Neuron (in vitro differentiated cells): ENCODE data around the gene TMEM190.

Experiments
- H2AFZ ChIP-seq: one replicate; pipeline ENCODE4 v1.6.1; 2013; ENCODE audit warnings: low read depth, mild to moderate bottlenecking, inconsistent platforms, low read length, moderate library complexity
- H3K27me3 ChIP-seq: one replicate; pipeline ENCODE4 v1.6.1; 2013; ENCODE audit warnings: low read length; ENCODE audit not compliant: insufficient read depth
- H3K36me3 ChIP-seq: one replicate; pipeline ENCODE4 v1.6.1; 2013; ENCODE audit warnings: low read length; ENCODE audit not compliant: insufficient read depth
- H3K4me1 ChIP-seq: one replicate; pipeline ENCODE4 v1.6.1; 2013; ENCODE audit warnings: low read length; ENCODE audit not compliant: insufficient read depth
- H3K4me3 ChIP-seq: 2 replicates; pipeline ENCODE4 v1.5.1; 2013; ENCODE audit warnings: mild to moderate bottlenecking, low read length, moderate library complexity
- H3K9me3 ChIP-seq: one replicate; pipeline ENCODE4 v1.6.1; 2013; ENCODE audit warnings: low read length

TMEM190 gene

DNA sequence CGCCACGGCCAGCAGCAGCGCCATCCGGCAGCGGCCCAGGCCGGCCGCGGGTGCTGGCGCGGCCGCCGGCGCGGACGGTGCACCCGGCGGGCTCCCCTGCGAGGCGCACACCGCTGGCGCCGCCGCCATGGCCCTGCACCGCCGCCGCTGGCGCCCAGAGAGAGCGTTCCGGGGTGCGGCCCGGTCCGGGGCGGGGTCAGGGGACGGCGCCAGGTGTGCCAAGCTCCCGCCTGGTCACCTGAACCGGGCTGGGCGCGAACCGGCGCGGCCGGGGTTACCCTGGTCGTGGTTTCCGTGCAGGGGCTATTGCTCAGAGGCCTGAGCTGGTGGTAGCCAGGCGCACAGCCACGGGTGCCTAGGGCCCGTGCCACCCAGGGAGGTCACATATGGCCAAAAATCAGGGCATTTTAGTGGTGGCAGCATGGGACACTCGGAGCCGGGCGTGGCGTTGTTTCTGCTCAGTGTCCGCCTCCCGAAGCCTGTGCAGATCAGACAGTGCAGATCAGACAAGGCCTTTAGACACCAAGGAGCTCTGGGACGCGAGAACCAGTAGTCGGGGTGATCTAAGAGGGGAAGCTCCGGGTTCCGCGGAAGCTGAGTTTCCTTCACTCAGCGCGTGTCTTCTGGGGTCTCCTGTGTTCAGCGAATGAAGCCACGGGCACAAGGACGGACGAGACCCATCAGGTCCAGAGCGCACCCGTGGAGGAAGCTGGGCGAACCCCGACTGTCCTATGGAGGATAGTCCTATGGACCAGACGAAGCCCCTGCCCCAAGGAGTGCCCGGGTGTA is 7.7 kb downstream of the TMEM190 start, which contains the start of gene TMEM238:
TSS of gene TMEM238 (minus strand) at position 162 of the 789 bp plus-strand sequence. CDS start at position 129, 33 bp downstream.
- H2AFZ ChIP-seq = peak within 1 kb of the TSS; percentile 16
- H3K9me3 ChIP-seq = no peaks in the 10 kb centered on the region
- H3K4me1 ChIP-seq = peaks cover 29% of the 10 kb centered on the region
- H3K4me3 ChIP-seq = peak within 1 kb of the TSS; percentile 76
- peaks cover 28% of the 10 kb centered on the region for H3K36me3 ChIP-seq
- no peaks in the 10 kb centered on the region for H3K27me3 ChIP-seq

DNA sequence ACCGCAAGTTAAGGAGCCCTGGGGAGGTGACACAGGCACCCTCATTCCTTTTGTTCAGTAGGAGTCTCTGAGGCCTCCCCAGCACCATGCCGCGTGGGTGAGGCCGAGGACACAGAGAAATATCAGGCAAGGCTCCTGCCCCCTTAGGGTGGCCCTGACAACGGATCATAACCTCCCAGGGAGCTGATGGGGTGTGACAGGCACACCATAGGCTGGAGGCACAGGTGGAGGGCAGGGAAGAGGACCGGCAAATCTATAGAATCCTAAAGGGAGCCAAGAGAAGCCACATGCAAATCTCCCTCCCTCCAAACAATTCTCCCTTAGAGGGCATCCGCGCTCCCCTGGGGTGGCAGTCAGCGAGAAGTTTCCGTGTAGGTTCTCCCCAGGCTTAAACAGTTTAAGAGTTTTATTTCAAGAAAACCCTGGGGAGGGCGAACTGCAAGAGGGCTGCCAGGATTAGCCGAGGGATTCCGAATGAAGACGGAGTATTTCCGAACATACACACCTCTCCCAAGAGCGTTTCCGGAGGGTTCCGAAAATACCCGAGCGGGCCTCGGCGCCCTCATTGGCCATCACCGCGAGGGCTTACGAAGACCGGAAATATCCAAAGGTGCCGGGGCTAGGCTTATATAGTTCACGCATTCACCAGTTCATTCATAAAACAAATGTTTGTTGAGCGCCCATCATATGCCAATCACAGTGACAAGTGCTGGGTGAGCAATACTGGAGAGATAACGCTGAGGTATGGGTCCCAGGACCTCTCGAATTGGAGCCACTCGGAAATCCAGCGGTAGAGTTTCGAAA is 8.5 kb downstream of the TMEM190 start:
- peaks cover 36% of the 10 kb centered on the region for H3K36me3 ChIP-seq
- H3K4me3 ChIP-seq = peak overlapping the region; percentile 76
- peak overlapping the region; percentile 16 for H2AFZ ChIP-seq
- no peaks in the 10 kb centered on the region for H3K27me3 ChIP-seq
- peaks cover 29% of the 10 kb centered on the region for H3K4me1 ChIP-seq
- no peaks in the 10 kb centered on the region for H3K9me3 ChIP-seq

DNA sequence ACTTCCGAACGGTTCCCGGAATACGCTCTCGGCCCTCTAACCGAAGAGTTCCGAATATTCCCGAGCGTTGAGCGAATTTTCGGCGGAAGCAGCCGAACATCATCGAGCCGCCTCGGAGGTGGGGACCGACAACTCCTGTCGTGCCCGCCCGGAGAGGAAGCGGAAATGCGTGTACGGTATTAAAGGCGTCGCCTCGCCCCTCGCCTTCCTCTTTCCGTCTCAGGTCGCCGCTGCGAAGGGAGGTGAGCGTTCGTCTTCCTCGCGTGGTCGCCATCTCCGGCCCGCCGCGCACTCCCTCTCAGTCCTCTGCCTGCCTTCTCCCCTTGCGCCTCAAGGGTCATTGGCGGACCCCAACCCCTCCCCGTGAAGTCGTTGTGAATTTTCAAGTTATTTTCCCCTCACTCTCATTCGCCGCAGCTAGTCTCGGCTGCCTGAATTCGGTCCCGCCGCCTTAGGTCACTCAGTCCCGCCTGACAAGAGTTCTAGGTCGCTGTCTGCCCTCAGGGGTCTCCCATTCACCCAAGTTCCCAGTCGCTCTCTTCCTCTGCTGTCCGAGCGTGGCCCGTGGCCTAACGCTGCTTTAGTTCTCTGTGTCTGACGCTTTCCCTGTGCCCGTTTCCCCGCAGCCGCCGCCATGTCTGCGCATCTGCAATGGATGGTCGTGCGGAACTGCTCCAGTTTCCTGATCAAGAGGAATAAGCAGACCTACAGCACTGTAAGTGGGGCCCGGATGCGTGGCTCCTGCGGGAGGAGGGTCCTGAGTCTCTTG is 9.3 kb downstream of the TMEM190 start, which contains the start of gene RPL28:
TSS of gene RPL28 (plus strand) at position 209 of the 769 bp plus-strand sequence. CDS start at position 635, 426 bp downstream.
- H2AFZ ChIP-seq = peak within 1 kb of the TSS; percentile 16
- peaks cover 29% of the 10 kb centered on the region for H3K4me1 ChIP-seq
- H3K36me3 ChIP-seq = peaks cover 39% of the 10 kb centered on the region
- H3K27me3 ChIP-seq = no peaks in the 10 kb centered on the region
- H3K9me3 ChIP-seq = no peaks in the 10 kb centered on the region
- peak within 1 kb of the TSS; percentile 76 for H3K4me3 ChIP-seq

DNA sequence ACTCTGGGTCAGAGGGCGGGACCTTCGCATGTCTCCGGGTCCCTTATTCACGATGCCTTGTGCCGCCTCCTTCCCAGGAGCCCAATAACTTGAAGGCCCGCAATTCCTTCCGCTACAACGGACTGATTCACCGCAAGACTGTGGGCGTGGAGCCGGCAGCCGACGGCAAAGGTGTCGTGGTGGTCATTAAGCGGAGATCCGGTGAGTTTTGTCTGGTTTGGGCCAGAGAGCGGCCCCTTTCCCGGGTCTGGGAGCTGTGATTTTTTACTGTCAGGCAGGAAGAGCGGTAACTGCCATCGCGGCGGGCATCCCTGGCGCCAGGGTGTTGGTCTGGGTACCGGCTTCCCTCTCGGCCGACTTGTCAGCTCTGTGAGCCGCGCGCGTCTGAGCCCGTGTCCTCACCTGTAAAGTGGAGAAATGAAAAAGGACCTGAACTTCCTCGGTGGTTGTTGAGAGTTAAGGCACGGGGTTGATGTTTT is 9.9 kb downstream of the TMEM190 start:
- peak overlapping the region; percentile 76 for H3K4me3 ChIP-seq
- no peaks in the 10 kb centered on the region for H3K9me3 ChIP-seq

DNA sequence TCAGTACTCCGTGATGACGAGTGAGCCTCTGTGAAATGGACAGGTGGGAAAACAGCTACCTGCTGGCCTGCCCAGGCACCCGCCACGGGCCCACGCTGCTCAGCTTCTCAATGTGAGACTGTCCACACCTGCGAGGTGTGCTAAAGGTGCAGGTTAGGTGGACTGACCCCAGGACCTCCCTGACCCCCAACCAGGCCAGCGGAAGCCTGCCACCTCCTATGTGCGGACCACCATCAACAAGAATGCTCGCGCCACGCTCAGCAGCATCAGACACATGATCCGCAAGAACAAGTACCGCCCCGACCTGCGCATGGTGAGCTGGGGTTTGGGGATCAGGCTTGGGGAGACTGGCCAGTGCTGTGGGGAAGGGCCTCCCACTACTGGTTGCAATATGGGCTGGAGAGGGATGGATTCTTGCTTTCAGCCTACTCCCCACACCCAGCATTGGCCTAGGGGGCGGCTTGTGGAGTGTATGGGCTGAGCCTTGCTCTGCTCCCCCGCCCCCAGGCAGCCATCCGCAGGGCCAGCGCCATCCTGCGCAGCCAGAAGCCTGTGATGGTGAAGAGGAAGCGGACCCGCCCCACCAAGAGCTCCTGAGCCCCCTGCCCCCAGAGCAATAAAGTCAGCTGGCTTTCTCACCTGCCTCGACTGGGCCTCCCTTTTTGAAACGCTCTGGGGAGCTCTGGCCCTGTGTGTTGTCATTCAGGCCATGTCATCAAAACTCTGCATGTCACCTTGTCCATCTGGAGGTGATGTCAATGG is 11.3 kb downstream of the TMEM190 start:
- H3K9me3 ChIP-seq = no peaks in the 10 kb centered on the region
- no peaks in the 10 kb centered on the region for H3K27me3 ChIP-seq
- H2AFZ ChIP-seq = no peak overlapping the region
- H3K36me3 ChIP-seq = peaks cover 46% of the 10 kb centered on the region
- peaks cover 29% of the 10 kb centered on the region for H3K4me1 ChIP-seq
- H3K4me3 ChIP-seq = peak overlapping the region; percentile 76

More for the DNA sequence above, 9.9 kb downstream of the TMEM190 start:
- H3K4me1 ChIP-seq = peaks cover 29% of the 10 kb centered on the region
- no peak overlapping the region for H2AFZ ChIP-seq
- peaks cover 45% of the 10 kb centered on the region for H3K36me3 ChIP-seq
- H3K27me3 ChIP-seq = no peaks in the 10 kb centered on the region

DNA sequence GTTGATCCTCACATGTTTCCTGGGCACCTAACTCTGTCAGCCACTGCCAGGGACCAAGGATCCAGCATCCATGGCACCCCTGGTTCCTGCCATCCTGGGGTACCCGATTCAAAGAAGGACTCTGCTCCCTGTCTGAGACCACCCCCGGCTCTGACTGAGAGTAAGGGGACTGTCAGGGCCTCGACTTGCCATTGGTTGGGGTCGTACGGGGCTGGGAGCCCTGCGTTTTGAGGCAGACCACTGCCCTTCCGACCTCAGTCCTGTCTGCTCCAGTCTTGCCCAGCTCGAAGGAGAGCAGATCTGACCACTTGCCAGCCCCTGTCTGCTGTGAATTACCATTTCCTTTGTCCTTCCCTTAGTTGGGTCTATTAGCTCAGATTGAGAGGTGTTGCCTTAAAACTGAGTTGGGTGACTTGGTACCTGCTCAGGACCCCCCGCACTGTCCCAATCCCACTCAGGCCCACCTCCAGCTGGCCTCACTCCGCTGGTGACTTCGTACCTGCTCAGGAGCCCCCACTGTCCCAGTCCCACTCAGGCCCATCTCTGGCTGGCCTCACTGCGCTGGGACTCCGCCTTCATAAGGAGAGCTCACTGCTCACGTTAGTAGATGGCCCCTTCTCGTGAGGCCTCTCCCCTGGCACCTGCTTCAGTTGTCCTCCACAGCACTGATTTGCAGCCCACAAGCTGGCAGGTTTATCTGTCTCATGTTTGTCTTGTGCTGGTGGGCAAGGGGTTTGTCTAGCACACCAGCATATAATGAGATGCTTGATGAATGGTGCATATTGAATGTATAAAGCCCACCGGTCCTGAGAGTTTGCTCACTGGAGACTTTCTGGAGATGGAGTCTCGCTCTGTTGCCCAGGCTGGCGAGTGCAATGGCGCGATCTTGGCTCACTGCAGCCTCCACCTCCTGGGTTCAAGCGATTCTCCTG is 13.0 kb downstream of the TMEM190 start:
- H3K9me3 ChIP-seq = no peaks in the 10 kb centered on the region
- H3K27me3 ChIP-seq = no peaks in the 10 kb centered on the region
- H3K4me3 ChIP-seq = no peak overlapping the region
- H3K36me3 ChIP-seq = peaks cover 46% of the 10 kb centered on the region
- H3K4me1 ChIP-seq = peaks cover 28% of the 10 kb centered on the region
- H2AFZ ChIP-seq = no peak overlapping the region

DNA sequence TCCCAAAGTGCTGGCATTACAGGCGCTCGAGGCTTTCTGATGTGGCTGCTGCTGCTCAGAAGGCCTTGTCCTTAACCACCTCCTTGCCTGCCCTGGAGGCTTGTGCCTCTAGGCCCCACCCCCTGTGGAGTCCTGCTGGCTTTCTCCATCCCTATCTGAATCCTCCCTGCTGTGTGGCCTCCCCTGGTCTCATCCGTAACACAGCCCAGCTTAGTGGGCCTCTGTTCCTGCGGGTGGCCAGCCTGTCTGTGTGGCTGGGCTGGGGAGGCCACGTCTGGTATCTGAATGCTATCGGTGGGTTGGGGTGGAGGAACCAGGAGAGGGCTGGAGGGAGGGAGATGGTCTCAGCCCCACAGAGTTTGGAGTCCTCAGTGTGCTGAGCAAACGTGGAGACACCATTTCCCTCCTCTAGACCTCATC is 13.8 kb downstream of the TMEM190 start:
- Histone ChIP-seq H3K9me3 (no peaks in the 10 kb centered on the region), H2AFZ (no peak overlapping the region), H3K27me3 (no peaks in the 10 kb centered on the region), H3K4me3 (no peak overlapping the region), H3K36me3 (peaks cover 46% of the 10 kb centered on the region), H3K4me1 (peaks cover 23% of the 10 kb centered on the region)

DNA sequence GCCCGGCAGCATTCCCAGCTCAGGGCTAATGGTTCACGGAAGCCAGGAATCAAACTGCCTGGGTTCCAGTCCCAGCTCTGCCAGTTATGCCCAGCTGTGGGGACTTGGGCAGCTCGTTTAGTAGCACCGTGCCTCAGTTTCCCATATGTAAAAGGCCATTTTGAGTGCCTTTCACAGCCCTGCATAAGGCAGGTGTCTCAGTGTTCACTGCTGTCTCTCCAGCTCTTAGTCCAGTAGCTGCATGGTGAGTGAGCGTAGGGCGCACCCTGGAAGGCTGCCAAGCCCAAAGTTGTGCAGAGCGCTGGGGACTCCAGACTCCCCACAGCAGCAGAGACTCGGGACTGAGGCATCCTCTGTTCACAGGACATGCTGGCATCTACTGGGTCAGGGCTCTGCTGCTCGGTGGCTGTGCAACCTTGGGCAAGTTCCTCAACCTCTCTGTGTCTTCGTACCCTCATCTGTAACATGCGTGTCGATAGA is 14.6 kb downstream of the TMEM190 start:
- peaks cover 46% of the 10 kb centered on the region for H3K36me3 ChIP-seq
- no peaks in the 10 kb centered on the region for H3K27me3 ChIP-seq
- H3K4me1 ChIP-seq = peaks cover 23% of the 10 kb centered on the region
- H3K9me3 ChIP-seq = no peaks in the 10 kb centered on the region
- H3K4me3 ChIP-seq = no peak overlapping the region
- H2AFZ ChIP-seq = no peak overlapping the region

DNA sequence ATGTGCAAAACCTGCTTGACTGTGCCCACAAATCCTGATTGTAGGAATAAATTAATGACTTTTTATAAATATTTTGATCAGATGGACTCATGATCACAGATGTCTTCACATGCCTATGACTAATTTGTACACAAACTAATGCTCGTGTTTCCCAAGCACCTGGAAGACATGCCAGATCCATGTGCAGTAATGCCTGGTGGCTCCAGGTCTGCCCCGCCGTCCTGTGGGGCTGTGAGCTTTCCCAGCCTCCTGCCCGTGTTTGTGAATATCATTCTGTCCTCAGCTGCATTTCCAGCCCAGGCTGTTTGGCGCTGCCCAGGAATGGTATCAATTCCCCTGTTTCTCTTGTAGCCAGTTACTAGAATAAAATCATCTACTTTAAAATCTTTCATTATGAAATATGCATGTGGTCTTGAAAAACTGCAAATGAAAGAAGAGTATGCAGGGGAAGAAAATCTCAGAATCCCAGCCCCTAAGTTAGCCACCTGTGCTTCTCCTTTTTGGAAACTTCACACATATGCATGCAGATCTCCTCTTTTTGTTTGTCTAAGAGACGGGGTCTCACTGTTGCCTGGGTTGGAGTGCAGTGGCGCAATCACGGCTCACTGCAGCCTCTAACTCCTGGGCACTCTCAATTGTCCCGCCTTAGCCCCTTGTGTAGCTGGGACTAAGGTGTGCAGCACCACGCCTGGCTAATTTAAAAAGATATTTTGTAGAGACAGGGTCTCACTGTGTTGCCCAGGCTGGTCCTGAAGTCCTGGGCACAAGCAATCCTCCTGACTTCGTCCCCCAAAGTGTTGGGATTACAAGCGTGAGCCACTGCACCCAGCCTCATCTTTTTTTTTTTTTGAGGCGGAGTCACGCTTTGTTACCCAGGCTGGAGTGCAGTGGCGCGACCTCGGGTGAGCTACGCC is 15.3 kb downstream of the TMEM190 start:
- Histone ChIP-seq H3K4me3 (no peak overlapping the region), H2AFZ (no peak overlapping the region), H3K27me3 (no peaks in the 10 kb centered on the region), H3K9me3 (no peaks in the 10 kb centered on the region), H3K36me3 (peaks cover 42% of the 10 kb centered on the region), H3K4me1 (peaks cover 17% of the 10 kb centered on the region)

DNA sequence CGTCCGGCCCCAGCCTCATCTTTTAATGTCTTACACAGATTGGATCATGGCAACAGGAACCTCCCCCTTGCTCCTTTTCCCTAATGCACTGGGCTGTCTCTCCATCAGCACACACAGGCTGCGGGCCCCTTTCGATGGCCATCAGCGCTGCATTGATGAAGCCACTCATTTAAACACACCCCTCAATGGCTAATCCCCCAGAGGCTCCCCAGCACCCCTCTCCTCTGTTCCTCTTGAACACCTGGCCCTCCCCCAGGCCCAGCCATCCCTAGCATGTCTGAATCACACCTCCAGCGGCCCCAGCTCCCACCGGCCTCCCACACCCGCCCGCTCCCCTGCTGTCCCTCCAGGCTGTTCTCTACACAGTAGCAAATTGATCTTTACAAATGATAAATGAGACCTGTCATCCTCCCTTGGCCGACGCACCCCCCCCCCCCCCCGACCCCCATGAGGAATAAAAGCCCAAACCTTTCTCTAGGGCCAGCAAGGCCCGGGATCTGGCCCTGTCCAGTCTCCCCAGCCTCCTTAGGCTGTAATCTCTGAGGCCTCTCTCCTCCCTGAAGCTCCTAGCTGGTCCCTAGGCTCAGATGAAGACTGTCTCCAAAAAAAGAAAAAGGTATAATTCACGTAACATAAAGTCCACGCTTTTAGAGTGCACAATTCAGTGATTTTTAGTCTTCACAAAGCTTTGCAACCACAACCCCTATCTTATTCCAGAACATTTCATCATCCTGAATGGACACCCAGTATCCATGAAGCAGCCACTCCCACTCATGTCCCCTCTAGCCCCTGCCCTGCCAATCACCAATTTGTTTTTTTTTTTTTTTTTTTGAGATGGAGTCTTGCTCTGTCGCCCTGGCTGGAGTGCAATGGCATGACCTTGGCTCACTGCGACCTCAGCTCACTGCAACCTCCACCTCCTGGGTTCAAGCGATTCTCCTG is 16.5 kb downstream of the TMEM190 start:
- Histone ChIP-seq H3K27me3 (no peaks in the 10 kb centered on the region), H2AFZ (no peak overlapping the region), H3K9me3 (no peaks in the 10 kb centered on the region), H3K36me3 (peaks cover 31% of the 10 kb centered on the region), H3K4me1 (peaks cover 6% of the 10 kb centered on the region), H3K4me3 (no peak overlapping the region)
